Keratinocyte (primary cell): ENCODE results near the gene SMYD2. TPM values are rescaled to one million over a fixed set of nuclear protein-coding genes. Genes with fewer than 3 reads are reported as not detected.

Experiments
- DNase-seq: peaks from one replicate; pipeline ENCODE4 v3.0.0-alpha.2; 2011; ENCODE audit warnings: low read depth, missing footprints, low spot score
- FAIRE-seq: peaks from 2 replicates; lab custom pipeline; 2011; peaks lifted over from hg19 to GRCh38; lab: Jason Lieb, UNC
- H2AFZ ChIP-seq: 2 replicates; pipeline ENCODE4 v1.6.0; 2012; ENCODE audit warnings: low read length, control low read depth, inconsistent platforms; ENCODE audit not compliant: control insufficient read depth
- H3K27ac ChIP-seq: 2 replicates; pipeline ENCODE4 v1.5.1; 2011; ENCODE audit warnings: low read length; ENCODE audit not compliant: control insufficient read depth, insufficient read depth
- H3K27me3 ChIP-seq: 3 replicates; pipeline ENCODE4 v1.6.0; 2011; ENCODE audit warnings: low read length; ENCODE audit not compliant: control insufficient read depth, insufficient read depth; ENCODE audit errors: extremely low read depth
- H3K36me3 ChIP-seq, 2 experiments: 2 replicates in 1 of 2; 3 replicates in 1 of 2; pipeline ENCODE4 v1.5.1; 2011; ENCODE audit warnings: low read length in 2 of 2, mild to moderate bottlenecking in 1 of 2; ENCODE audit not compliant: control insufficient read depth in 2 of 2, insufficient read depth in 2 of 2; ENCODE audit errors: extremely low read depth in 1 of 2
- H3K4me1 ChIP-seq: 3 replicates; pipeline ENCODE4 v1.5.1; 2011; ENCODE audit warnings: low read length; ENCODE audit not compliant: control insufficient read depth, insufficient read depth; ENCODE audit errors: extremely low read depth
- H3K4me2 ChIP-seq: 3 replicates; pipeline ENCODE4 v1.6.0; 2011; ENCODE audit warnings: low read depth, low read length; ENCODE audit not compliant: control insufficient read depth, insufficient read depth; ENCODE audit errors: extremely low read depth
- H3K4me3 ChIP-seq, 3 experiments: fragments of 200-600 bp in 1 of 3; sonication (generic) in 1 of 3; 2 replicates in 2 of 3; 3 replicates in 1 of 3; pipeline ENCODE4 v1.5.1; 2011 to 2016; ENCODE audit warnings: low read length in 3 of 3, mild to moderate bottlenecking in 3 of 3, control low read depth in 2 of 3, inconsistent platforms in 1 of 3, low read depth in 1 of 3, mixed read lengths in 1 of 3, mixed run types in 1 of 3, moderate library complexity in 1 of 3; ENCODE audit not compliant: control insufficient read depth in 2 of 3, insufficient read depth in 2 of 3; ENCODE audit errors: extremely low read depth in 1 of 3
- H3K79me2 ChIP-seq: 2 replicates; pipeline ENCODE4 v1.6.0; 2012; ENCODE audit warnings: low read length; ENCODE audit not compliant: control insufficient read depth, insufficient read depth
- H3K9ac ChIP-seq: 3 replicates; pipeline ENCODE4 v1.6.0; 2011; ENCODE audit warnings: low read length; ENCODE audit not compliant: control insufficient read depth, insufficient read depth; ENCODE audit errors: extremely low read depth
- H3K9me1 ChIP-seq: 3 replicates; pipeline ENCODE4 v1.6.0; 2011; ENCODE audit warnings: low read length; ENCODE audit not compliant: control insufficient read depth, insufficient read depth; ENCODE audit errors: extremely low read depth
- H3K9me3 ChIP-seq: 2 replicates; pipeline ENCODE4 v1.5.1; 2012; ENCODE audit warnings: low read depth, low read length; ENCODE audit not compliant: control insufficient read depth
- H4K20me1 ChIP-seq: 3 replicates; pipeline ENCODE4 v1.6.0; 2011; ENCODE audit warnings: low read length; ENCODE audit not compliant: control insufficient read depth, insufficient read depth; ENCODE audit errors: extremely low read depth
- EZH2 ChIP-seq: IDR thresholded peaks from one replicate; pipeline ENCODE4 v1.6.1; 2012; ENCODE audit warnings: inconsistent platforms, mild to moderate bottlenecking, low read length, moderate library complexity
- dilution Hi-C: fragments of 300-500 bp; cut with MboI; formaldehyde crosslinking; loops from one replicate; pipeline ENCODE4 v1.7.0; 2020; ENCODE audit warnings: low sequenced_read_pairs; ENCODE audit not compliant: extremely low pct_ligation_motif_present
- polyA plus RNA-seq, 5 experiments: library from polyadenylated mRNA; depleted of rRNA in 3 of 5; stranded (reverse) in 3 of 5; stranded (forward) in 1 of 5; unstranded in 1 of 5; fragments of >200 nt; gene quantifications; 1 replicate in 1 of 5; 2 replicates in 3 of 5; 3 replicates in 1 of 5; pipeline versions ENCODE4 v1.2.1 to v1.2.3, GENCODE V29; 2011 to 2012; ENCODE audit warnings: missing spikeins in 2 of 5, low read depth in 1 of 5, low replicate concordance in 1 of 5
- TF ChIP-seq, protein P1 (sequence below), 3 experiments: IDR thresholded peaks in 1 of 3; conservative IDR thresholded peaks in 1 of 3; optimal IDR thresholded peaks in 1 of 3; 2 replicates in 2 of 3; 3 replicates in 1 of 3; pipeline versions ENCODE3 to v1.5.1; 2011; ENCODE audit warnings: low read length in 3 of 3, mild to moderate bottlenecking in 3 of 3, moderate library complexity in 2 of 3, control low read depth in 1 of 3, inconsistent platforms in 1 of 3; ENCODE audit not compliant: insufficient read depth in 2 of 3; ENCODE audit errors: extremely low read depth in 1 of 3

SMYD2 gene
- polyA plus RNA-seq, 1 donor (not counting 4 experiments of a cell fraction or from before 2014, with no cell fraction given): 75.5 TPM

DNA sequence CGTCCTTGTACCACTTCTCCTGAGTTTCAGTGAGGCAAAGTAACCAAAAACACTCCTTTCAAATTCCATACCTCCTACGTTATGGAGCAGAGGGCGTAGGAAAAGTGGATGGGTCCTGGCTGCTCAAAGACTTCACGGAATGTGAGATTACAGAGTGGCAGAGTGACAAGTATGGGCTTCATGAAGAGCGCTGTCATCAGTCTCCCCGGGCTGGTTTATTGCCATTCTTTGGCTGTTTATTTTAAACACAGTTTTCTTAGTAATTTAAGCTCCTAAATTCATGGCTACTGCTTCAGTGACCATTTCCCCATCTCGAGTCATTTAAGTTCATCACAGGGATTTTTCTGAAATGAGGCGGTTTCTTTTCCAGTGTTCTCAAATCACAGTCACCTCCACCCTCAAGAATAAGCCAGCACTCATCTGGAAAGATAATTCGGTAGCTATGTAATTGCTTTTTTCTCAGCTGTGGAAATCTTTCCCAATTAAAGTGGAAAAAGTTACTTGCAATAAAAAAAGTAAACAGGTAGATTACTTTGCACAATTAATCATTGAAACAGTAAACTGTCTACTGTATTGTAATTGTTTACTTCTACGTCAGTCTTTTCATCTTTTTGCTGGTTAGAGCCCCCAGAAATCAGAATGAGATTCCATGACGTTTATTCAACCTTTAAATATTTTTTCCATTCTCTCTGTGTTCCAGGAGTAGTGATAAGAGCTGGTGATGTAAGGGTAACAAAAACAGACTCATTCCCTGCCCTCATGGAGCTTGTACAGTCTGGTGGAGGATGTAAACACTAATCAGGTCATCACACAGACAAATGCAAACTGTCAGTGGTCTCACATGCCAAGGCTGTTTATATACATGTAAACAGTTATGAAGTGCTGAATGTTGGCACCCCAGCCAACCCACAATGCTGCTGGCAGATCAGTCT is 3.0 kb upstream of the SMYD2 start:
- no peak overlapping the region for H3K4me2 ChIP-seq
- DNase-seq (no peak), FAIRE-seq (no peak)
- H2AFZ ChIP-seq: no peak overlapping the region
- no peaks in the 10 kb centered on the region for H3K36me3 ChIP-seq
- no peak overlapping the region for H3K27ac ChIP-seq
- dilution Hi-C loops: no loop called here
- H3K9ac ChIP-seq: no peak overlapping the region
- peaks cover 12% of the 10 kb centered on the region for H3K4me1 ChIP-seq
- no peaks in the 10 kb centered on the region for H4K20me1 ChIP-seq
- no peak for TF ChIP-seq EZH2
- TF ChIP-seq, protein P1, sequence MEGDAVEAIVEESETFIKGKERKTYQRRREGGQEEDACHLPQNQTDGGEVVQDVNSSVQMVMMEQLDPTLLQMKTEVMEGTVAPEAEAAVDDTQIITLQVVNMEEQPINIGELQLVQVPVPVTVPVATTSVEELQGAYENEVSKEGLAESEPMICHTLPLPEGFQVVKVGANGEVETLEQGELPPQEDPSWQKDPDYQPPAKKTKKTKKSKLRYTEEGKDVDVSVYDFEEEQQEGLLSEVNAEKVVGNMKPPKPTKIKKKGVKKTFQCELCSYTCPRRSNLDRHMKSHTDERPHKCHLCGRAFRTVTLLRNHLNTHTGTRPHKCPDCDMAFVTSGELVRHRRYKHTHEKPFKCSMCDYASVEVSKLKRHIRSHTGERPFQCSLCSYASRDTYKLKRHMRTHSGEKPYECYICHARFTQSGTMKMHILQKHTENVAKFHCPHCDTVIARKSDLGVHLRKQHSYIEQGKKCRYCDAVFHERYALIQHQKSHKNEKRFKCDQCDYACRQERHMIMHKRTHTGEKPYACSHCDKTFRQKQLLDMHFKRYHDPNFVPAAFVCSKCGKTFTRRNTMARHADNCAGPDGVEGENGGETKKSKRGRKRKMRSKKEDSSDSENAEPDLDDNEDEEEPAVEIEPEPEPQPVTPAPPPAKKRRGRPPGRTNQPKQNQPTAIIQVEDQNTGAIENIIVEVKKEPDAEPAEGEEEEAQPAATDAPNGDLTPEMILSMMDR (optimal IDR thresholded peaks at IDR 0.05 in 1 of 3, IDR thresholded peaks at IDR 0.05 in 1 of 3, conservative IDR thresholded peaks at IDR 0.05 in 1 of 3; ENCODE audit: extremely low read depth in 1 of 3, insufficient read depth in 2 of 3, low read length in 3 of 3): no peak
- H3K9me1 ChIP-seq: no peaks in the 10 kb centered on the region
- H3K9me3 ChIP-seq: no peaks in the 10 kb centered on the region
- no peaks in the 10 kb centered on the region for H3K27me3 ChIP-seq
- peaks cover 14% of the 10 kb centered on the region for H3K79me2 ChIP-seq
- H3K4me3 ChIP-seq: no peak overlapping the region

DNA sequence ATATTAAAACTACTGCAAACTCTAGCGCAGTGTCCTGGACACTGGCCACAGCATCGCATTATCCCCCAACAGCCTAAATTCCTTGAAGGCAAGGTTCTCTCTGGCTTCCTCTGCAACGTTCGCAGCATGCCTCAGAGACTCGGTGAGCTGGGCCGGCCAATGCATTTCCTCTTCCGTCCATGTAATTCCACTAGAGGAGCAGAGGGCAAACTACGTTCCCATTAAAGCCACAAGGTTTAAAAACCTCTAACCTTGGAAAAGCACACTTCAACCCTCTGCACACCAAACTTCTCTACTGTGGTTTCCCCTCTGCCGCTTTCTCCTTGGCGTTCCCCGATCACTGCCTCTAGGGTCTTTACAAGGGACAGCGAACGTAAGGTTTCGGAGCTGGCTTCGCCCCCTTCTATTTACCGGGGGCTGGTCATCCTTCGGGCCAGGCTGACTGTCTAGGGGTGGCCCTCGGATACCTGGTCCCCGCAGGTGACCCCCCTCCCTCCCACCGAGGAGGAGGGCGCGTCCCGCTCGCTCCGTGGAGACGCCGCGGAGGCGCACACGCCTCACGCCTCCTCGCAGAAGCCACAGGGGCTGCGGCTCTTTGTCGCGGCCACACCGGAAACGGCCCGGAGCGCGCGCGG is 456 bp upstream of the SMYD2 start:
- Histone ChIP-seq H3K27ac (peak overlapping the region; percentile 62), H3K79me2 (peaks cover 29% of the 10 kb centered on the region), H2AFZ (peak overlapping the region; percentile 81), H3K4me1 (peaks cover 12% of the 10 kb centered on the region), H3K9ac (peak overlapping the region; percentile 87), H4K20me1 (no peaks in the 10 kb centered on the region), H3K36me3 (no peaks in the 10 kb centered on the region), H3K4me2 (peak overlapping the region; percentile 85), H3K9me3 (no peaks in the 10 kb centered on the region), H3K9me1 (no peaks in the 10 kb centered on the region), H3K4me3 (peak overlapping the region; percentile 57 to 80 (median 75)), H3K27me3 (no peaks in the 10 kb centered on the region)
- dilution Hi-C loops: no loop called here
- TF ChIP-seq EZH2: no peak
- TF ChIP-seq, protein P1 (optimal IDR thresholded peaks at IDR 0.05 in 1 of 3, IDR thresholded peaks at IDR 0.05 in 1 of 3, conservative IDR thresholded peaks at IDR 0.05 in 1 of 3; ENCODE audit: extremely low read depth in 1 of 3, insufficient read depth in 2 of 3, low read length in 3 of 3): no peak
- DNase-seq (no peak), FAIRE-seq (no peak)
